Measurements from ENCODE around the gene PET117. TPM values are rescaled to one million over a fixed set of nuclear protein-coding genes. Genes with fewer than 3 reads are reported as not detected.
A peak's percentile ranks its signal among the peaks of the same experiment; 100 is the strongest.
"Not testable (repeated sequence)": the region's sequence is repeated elsewhere in the genome, so short reads cannot be mapped to it uniquely, and the experiment has no call there.

Gene PET117
- total RNA-seq, 1 donor from 2014 or later, result 11.4 TPM

DNA sequence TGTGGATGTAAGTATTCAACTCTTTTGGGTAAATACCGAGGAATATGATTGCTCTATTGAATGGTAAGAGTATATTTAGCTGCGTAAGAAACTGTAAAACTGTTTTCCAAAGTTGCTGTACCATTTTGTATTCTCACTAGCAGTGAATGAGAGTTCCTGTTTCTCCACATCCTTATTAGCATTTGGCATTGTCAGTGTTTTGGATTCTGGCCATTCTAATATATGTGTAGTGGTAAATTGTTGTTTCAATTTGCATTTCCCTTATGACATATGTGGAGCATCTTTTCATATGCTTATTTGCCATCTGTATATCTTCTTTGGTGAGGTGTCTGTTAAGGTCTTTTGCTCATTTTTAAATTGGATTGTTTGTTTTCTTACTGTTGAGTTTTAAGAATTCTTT, 29.3 kb upstream of the PET117 start:
- TF ChIP-seq, protein P1, sequence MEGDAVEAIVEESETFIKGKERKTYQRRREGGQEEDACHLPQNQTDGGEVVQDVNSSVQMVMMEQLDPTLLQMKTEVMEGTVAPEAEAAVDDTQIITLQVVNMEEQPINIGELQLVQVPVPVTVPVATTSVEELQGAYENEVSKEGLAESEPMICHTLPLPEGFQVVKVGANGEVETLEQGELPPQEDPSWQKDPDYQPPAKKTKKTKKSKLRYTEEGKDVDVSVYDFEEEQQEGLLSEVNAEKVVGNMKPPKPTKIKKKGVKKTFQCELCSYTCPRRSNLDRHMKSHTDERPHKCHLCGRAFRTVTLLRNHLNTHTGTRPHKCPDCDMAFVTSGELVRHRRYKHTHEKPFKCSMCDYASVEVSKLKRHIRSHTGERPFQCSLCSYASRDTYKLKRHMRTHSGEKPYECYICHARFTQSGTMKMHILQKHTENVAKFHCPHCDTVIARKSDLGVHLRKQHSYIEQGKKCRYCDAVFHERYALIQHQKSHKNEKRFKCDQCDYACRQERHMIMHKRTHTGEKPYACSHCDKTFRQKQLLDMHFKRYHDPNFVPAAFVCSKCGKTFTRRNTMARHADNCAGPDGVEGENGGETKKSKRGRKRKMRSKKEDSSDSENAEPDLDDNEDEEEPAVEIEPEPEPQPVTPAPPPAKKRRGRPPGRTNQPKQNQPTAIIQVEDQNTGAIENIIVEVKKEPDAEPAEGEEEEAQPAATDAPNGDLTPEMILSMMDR (IDR thresholded peaks at IDR 0.05; ENCODE audit: insufficient read depth, low read length, poor library complexity, severe bottlenecking), result no peak
- H3K4me3 ChIP-seq (ENCODE audit: low read depth, low read length), result no peak overlapping the region

DNA sequence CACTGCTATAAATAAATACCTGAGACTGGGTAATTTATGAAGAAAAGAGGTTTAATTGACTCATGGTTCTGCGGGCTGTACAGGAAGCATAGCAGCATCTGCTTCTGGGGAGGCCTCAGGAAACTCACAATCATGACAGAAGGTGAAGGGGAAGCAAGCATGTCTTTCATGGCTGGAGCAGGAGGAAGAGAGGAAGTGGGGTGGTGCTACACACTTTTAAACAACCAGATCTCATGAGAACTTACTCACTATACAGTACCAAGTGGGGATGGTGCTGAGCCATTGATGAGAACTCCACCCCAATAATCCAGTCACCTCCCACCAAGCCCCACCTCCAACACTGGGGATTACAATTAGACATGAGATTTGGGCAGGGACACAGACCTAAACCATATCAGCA, 9.1 kb upstream of the PET117 start:
- H3K27me3 ChIP-seq (ENCODE audit: control insufficient read depth, insufficient read depth, low read length); DNase-seq (ENCODE audit: low read depth); H3K4me3 ChIP-seq (ENCODE audit: low read depth, low read length); H3K36me3 ChIP-seq (ENCODE audit: control insufficient read depth, insufficient read depth, low read length): not testable (repeated sequence)

More for the DNA sequence above, 29.3 kb upstream of the PET117 start:
- no peak for DNase-seq (ENCODE audit: low read depth)
- H3K27me3 ChIP-seq (ENCODE audit: control insufficient read depth, insufficient read depth, low read length), result no peaks in the 10 kb centered on the region
- H3K36me3 ChIP-seq (ENCODE audit: control insufficient read depth, insufficient read depth, low read length), result no peaks in the 10 kb centered on the region

DNA sequence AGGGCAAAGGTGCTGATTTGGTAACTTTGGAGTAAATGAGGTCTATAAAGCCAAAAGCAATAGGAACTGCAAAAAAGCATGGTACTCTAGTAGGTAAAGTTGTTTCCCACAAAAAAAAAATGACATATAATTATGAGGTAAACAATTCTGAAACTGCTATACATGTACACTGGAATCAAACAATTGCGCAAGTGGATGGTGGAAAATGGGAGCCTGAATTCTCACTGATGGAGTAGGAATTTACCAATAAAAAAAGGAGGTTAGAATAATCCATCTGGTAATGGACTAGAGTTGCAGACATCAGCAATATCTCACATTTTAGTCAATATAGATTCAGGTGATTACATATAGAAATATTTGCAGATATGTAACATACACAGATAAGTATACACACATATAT, 5.0 kb upstream of the PET117 start:
- no peak for DNase-seq (ENCODE audit: low read depth)
- Histone ChIP-seq H3K36me3 (ENCODE audit: control insufficient read depth, insufficient read depth, low read length) (no peaks in the 10 kb centered on the region), H3K4me3 (ENCODE audit: low read depth, low read length) (no peak overlapping the region), H3K27me3 (ENCODE audit: control insufficient read depth, insufficient read depth, low read length) (no peaks in the 10 kb centered on the region)
- TF ChIP-seq, protein P1 (IDR thresholded peaks at IDR 0.05; ENCODE audit: insufficient read depth, low read length, poor library complexity, severe bottlenecking), result no peak

DNA sequence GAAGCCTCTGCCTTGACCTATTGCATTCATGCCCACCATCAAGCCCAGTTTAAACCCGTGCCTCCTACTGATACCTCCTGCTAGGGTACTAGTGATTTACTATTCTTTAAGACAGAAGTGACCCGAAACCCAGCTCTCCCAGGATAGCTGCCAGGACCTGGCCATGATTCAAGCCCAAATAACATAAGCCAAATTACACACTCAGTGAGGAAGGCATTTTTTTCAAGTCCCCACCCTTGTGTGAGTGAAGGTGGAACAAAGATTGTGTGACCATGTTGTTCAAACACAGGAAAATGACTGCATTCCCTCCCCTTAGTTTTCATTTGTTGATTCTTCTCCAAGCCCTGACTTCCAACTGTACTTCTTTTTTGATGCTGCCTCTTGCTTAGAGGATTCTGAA, 3.7 kb upstream of the PET117 start:
- Histone ChIP-seq H3K4me3 (ENCODE audit: low read depth, low read length) (no peak overlapping the region), H3K27me3 (ENCODE audit: control insufficient read depth, insufficient read depth, low read length) (no peaks in the 10 kb centered on the region), H3K36me3 (ENCODE audit: control insufficient read depth, insufficient read depth, low read length) (no peaks in the 10 kb centered on the region)
- TF ChIP-seq, protein P1 (IDR thresholded peaks at IDR 0.05; ENCODE audit: insufficient read depth, low read length, poor library complexity, severe bottlenecking), result no peak
- DNase-seq (ENCODE audit: low read depth), result no peak

DNA sequence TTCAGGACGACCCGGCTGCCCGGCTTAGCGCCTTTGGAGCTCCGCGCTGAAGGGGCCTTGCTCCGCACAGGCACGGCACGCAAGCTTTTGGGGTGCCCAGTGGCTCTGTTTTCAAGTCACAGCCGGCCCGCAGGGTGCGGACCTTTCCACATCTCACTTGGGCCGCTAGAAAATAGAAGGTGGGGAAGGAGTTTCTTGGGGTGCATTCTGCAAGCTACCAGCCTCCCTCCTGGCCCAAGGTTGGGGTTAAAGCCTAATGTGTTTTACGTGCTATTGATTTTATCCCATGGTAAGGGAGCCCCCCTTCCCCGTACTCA, 561 bp downstream of the PET117 start:
- no peak for DNase-seq (ENCODE audit: low read depth)
- Histone ChIP-seq H3K27me3 (ENCODE audit: control insufficient read depth, insufficient read depth, low read length) (no peaks in the 10 kb centered on the region), H3K4me3 (ENCODE audit: low read depth, low read length) (peak overlapping the region; percentile 86), H3K36me3 (ENCODE audit: control insufficient read depth, insufficient read depth, low read length) (no peaks in the 10 kb centered on the region)
- TF ChIP-seq, protein P1 (IDR thresholded peaks at IDR 0.05; ENCODE audit: insufficient read depth, low read length, poor library complexity, severe bottlenecking), result no peak

DNA sequence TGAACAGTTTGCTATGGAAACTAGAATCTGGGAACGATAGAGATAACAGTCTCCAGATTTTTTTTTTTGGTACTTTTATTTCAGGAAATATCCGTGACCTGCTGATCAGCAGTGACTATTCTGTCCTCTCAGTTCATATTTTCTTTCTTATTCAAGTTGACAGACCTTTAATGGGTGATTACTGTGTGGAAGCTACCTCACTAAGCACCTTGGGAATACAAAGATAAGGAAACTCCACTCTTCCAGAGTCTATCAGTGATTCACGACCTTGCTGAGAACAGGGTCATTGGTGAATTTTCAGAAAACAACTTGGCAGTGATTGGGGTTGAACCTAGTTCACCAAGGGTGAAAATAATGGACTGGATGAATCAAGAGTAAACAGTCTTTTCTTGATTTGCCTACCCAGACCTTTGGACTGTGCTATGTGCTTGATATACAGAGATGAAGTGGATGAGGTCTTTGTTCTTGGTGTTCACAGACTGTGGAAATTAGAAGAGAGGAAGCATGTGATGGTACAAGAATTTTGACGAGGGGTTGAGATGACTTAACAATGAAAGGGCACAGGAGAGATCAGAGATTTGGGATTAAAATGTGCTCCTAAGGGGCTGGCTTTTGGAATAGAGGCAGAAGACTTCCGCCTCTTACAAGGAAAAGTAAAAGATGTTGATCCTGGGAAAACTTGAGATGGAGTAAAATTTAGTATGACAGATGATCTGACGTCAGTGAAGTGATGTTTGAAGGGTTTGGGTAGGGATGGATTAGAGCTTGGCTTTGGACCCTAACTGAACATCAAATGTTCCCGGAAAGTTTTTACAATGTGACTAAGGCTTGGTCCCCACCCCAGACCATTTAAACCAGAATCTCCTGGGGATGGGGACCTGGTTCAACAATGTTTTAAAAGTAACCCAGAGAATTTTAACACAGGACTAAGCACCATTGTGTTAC, 1.2 kb downstream of the PET117 start:
- Histone ChIP-seq H3K4me3 (ENCODE audit: low read depth, low read length) (peak overlapping the region; percentile 86), H3K36me3 (ENCODE audit: control insufficient read depth, insufficient read depth, low read length) (no peaks in the 10 kb centered on the region), H3K27me3 (ENCODE audit: control insufficient read depth, insufficient read depth, low read length) (no peaks in the 10 kb centered on the region)
- DNase-seq (ENCODE audit: low read depth), result no peak
- TF ChIP-seq, protein P1 (IDR thresholded peaks at IDR 0.05; ENCODE audit: insufficient read depth, low read length, poor library complexity, severe bottlenecking), result no peak

Data from kidney epithelial cell (primary cell).